ENCODE measurements around the gene PLPP4. TPM values are rescaled to one million over a fixed set of nuclear protein-coding genes. Genes with fewer than 3 reads are reported as not detected.

Gene PLPP4
- total RNA-seq, 1 experiment from 2014 or later = not detected

- DNase-seq = no peak
- Histone ChIP-seq H2BK5ac (ENCODE audit: insufficient read length, low read length) (no peak overlapping the region), H3K4me2 (ENCODE audit: insufficient read depth, insufficient read length, low read length) (no peak overlapping the region), H2AK5ac (ENCODE audit: insufficient read length, low read length) (no peak overlapping the region), H3K79me2 (ENCODE audit: insufficient read depth, low read length) (no peaks in the 10 kb centered on the region), H3K79me1 (ENCODE audit: insufficient read depth, low read depth, low read length, poor library complexity, severe bottlenecking) (no peaks in the 10 kb centered on the region), H4K8ac (replicated peaks; ENCODE audit: insufficient read length, low read depth, low read length) (no peak overlapping the region), H2BK120ac (ENCODE audit: low read depth, low read length, poor library complexity, severe bottlenecking) (no peak overlapping the region), H3K27me3 (ENCODE audit: insufficient read depth, low read length) (no peaks in the 10 kb centered on the region), H3T11ph (ENCODE audit: low read length) (no peak overlapping the region), H2BK20ac (ENCODE audit: low read depth, low read length, poor library complexity, severe bottlenecking) (no peak overlapping the region), H3K9ac (ENCODE audit: extremely low read depth, insufficient read length, low read length) (no peak overlapping the region), H3K9me3 (ENCODE audit: control insufficient read depth, low read depth, low read length) (no peaks in the 10 kb centered on the region), H3K23me2 (ENCODE audit: insufficient read length, low read depth, low read length, poor library complexity, severe bottlenecking) (no peaks in the 10 kb centered on the region), H2BK12ac (ENCODE audit: insufficient read length, low read depth, low read length) (no peak overlapping the region), H2AFZ (ENCODE audit: low read length) (no peak overlapping the region), H2BK15ac (ENCODE audit: low read depth, low read length) (no peak overlapping the region), H4K91ac (ENCODE audit: insufficient read length, low read depth, low read length) (no peak overlapping the region), H3K4ac (ENCODE audit: low read depth, low read length) (no peak overlapping the region), H4K5ac (ENCODE audit: insufficient read length, low read depth, low read length) (no peak overlapping the region), H4K20me1 (ENCODE audit: control insufficient read depth, insufficient read depth, insufficient read length) (no peaks in the 10 kb centered on the region), H3K14ac (ENCODE audit: insufficient read depth, low read length) (no peak overlapping the region), H3K23ac (ENCODE audit: insufficient read length, low read depth, low read length) (no peak overlapping the region), H3K4me1 (ENCODE audit: insufficient read depth, low read length) (no peaks in the 10 kb centered on the region), H3K27ac (ENCODE audit: insufficient read length, low read depth, low read length) (no peak overlapping the region), H3K18ac (ENCODE audit: insufficient read length, low read depth, low read length) (no peak overlapping the region), H3K56ac (ENCODE audit: insufficient read length, low read depth, low read length) (no peak overlapping the region)
- H3K4me3 Mint-ChIP-seq = no peak overlapping the region
- no CpG with 5 or more reads among the region's 2 CpGs for WGBS (ENCODE audit: extremely low coverage, insufficient read length, low lambda C conversion rate)
- no peak overlapping the region for H3K27ac Mint-ChIP-seq
- no peaks in the 10 kb centered on the region; a peak in 1 of 7 replicates for H3K36me3 Mint-ChIP-seq (ENCODE audit: insufficient read depth in 1 of 3, low read depth in 3 of 3)
- no peak for TF ChIP-seq CTCF (conservative IDR thresholded peaks at IDR 0.05)
- H3K9me3 Mint-ChIP-seq = peaks cover 0 to 3% of the 10 kb centered on the region in 2 experiments; a peak in 1 of 5 replicates
- no peaks in the 10 kb centered on the region; the same call in none of the 2 replicates for H3K27me3 Mint-ChIP-seq (ENCODE audit: low read depth)
- peaks cover 5 to 6% of the 10 kb centered on the region in 2 experiments; a peak in 3 of 4 replicates for H3K4me1 Mint-ChIP-seq
Measured at GRCh38 chr10:120588311-120588710, 131.3 kb downstream of the PLPP4 start.

Measured in H9 (cell line).